HFFc6 (cell line): ENCODE measurements around the gene PTPRN2. TPM values are rescaled to one million over a fixed set of nuclear protein-coding genes. Genes with fewer than 3 reads are reported as not detected.
"Not testable (repeated sequence)": the region's sequence is repeated elsewhere in the genome, so short reads cannot be mapped to it uniquely, and the experiment has no call there.

Experiments
- DNase-seq: peaks from one replicate; pipeline ENCODE4 v3.0.0-alpha.2; 2018
- H3K27ac Mint-ChIP-seq: 2 replicates; pipeline ENCODE4 v1.8.0; 2020; ENCODE audit warnings: mild to moderate bottlenecking, mixed read lengths
- H3K27me3 Mint-ChIP-seq: 2 replicates; pipeline ENCODE4 v1.8.0; 2021; ENCODE audit warnings: mild to moderate bottlenecking, moderate library complexity, mixed read lengths; ENCODE audit not compliant: insufficient read depth
- H3K36me3 Mint-ChIP-seq: 2 replicates; pipeline ENCODE4 v1.8.0; 2021; ENCODE audit warnings: low read depth, mixed read lengths
- H3K4me1 Mint-ChIP-seq: 2 replicates; pipeline ENCODE4 v1.8.0; 2020; ENCODE audit warnings: low read depth, mixed read lengths
- H3K4me3 Mint-ChIP-seq: 2 replicates; pipeline ENCODE4 v1.8.0; 2020; ENCODE audit warnings: mild to moderate bottlenecking, moderate library complexity, mixed read lengths
- H3K9me3 Mint-ChIP-seq: 2 replicates; pipeline ENCODE4 v1.8.0; 2020; ENCODE audit warnings: mild to moderate bottlenecking, mixed read lengths
- CTCF ChIP-seq: fragments of 200-600 bp; sonication (generic); IDR thresholded peaks from 2 replicates; pipeline ENCODE4 v1.5.0; 2021; ENCODE audit warnings: antibody characterized with exemption, mild to moderate bottlenecking
- total RNA-seq, 6 experiments: library from RNA; stranded (reverse); fragmentation: NEBNext Ultra II Directional; extraction: Animal tissue kit (Norgen Biotek cat#: 25700); gene quantifications; 2 replicates in 1 of 6; 3 replicates in 5 of 6; pipeline ENCODE4 v1.2.3, GENCODE V29; 2021

Gene PTPRN2
- total RNA-seq, 6 experiments from 2014 or later, result 0.05 to 0.27 (median 0.23) TPM

GRCh38 chr7:157904866-157905570, 682.6 kb downstream of the PTPRN2 start:
- Mint-ChIP-seq H3K36me3 (peaks cover 11% of the 10 kb centered on the region), H3K9me3 (peaks cover 66% of the 10 kb centered on the region), H3K27ac (no peak overlapping the region), H3K4me3 (no peak overlapping the region), H3K4me1 (no peaks in the 10 kb centered on the region), H3K27me3 (peaks cover 10% of the 10 kb centered on the region; the same call in 1 of the 2 replicates)
- no peak for TF ChIP-seq CTCF
- no peak for DNase-seq

GRCh38 chr7:157904211-157904865, 683.3 kb downstream of the PTPRN2 start:
- DNase-seq, result no peak
- H3K9me3 Mint-ChIP-seq, result peaks cover 67% of the 10 kb centered on the region
- H3K4me3 Mint-ChIP-seq, result no peak overlapping the region
- peaks cover 10% of the 10 kb centered on the region; the same call in 1 of the 2 replicates for H3K27me3 Mint-ChIP-seq
- peaks cover 11% of the 10 kb centered on the region for H3K36me3 Mint-ChIP-seq
- H3K4me1 Mint-ChIP-seq, result no peaks in the 10 kb centered on the region
- TF ChIP-seq CTCF, result no peak
- no peak overlapping the region for H3K27ac Mint-ChIP-seq

- peaks cover 72% of the 10 kb centered on the region for H3K9me3 Mint-ChIP-seq
- no peak overlapping the region for H3K27ac Mint-ChIP-seq
- peaks cover 11% of the 10 kb centered on the region for H3K36me3 Mint-ChIP-seq
- no peak overlapping the region for H3K4me3 Mint-ChIP-seq
- no peak for DNase-seq
- H3K27me3 Mint-ChIP-seq, result peaks cover 10% of the 10 kb centered on the region; the same call in 1 of the 2 replicates
- no peaks in the 10 kb centered on the region for H3K4me1 Mint-ChIP-seq
- no peak for TF ChIP-seq CTCF
Measured at GRCh38 chr7:157903710-157904109, 683.9 kb downstream of the PTPRN2 start.

GRCh38 chr7:157903296-157903695, 684.3 kb downstream of the PTPRN2 start:
- Mint-ChIP-seq H3K4me3 (no peak overlapping the region), H3K27me3 (peaks cover 10% of the 10 kb centered on the region; the same call in 1 of the 2 replicates), H3K27ac (no peak overlapping the region), H3K9me3 (peaks cover 74% of the 10 kb centered on the region), H3K36me3 (peaks cover 11% of the 10 kb centered on the region), H3K4me1 (no peaks in the 10 kb centered on the region)
- TF ChIP-seq CTCF, result no peak
- no peak for DNase-seq

GRCh38 chr7:157901816-157902610, 685.6 kb downstream of the PTPRN2 start:
- peaks cover 11% of the 10 kb centered on the region for H3K36me3 Mint-ChIP-seq
- H3K4me1 Mint-ChIP-seq, H3K4me3 Mint-ChIP-seq, DNase-seq, H3K27ac Mint-ChIP-seq, H3K27me3 Mint-ChIP-seq: not testable (repeated sequence)
- H3K9me3 Mint-ChIP-seq, result peaks cover 75% of the 10 kb centered on the region
